WTC11 (cell line): ENCODE data around the gene ARF6. TPM values are rescaled to one million over a fixed set of nuclear protein-coding genes. Genes with fewer than 3 reads are reported as not detected.

Source experiments
- ATAC-seq: fragments of 200-7000 bp; cut with Tn5 transposase; 2 replicates; pipeline ENCODE4 v1.10.0; 2021; ENCODE audit warnings: mild to moderate bottlenecking, moderate library complexity
- CTCF ChIA-PET: fragments of 300-600 bp; sonication (Branson Sonifier 250); formaldehyde crosslinking; loops from one replicate; lab custom pipeline; 2021; ENCODE audit warnings: antibody characterized with exemption; lab: Charles Lee
- POLR2A ChIA-PET: fragments of 350-600 bp; sonication (Branson Sonifier 250); formaldehyde crosslinking; loops from one replicate; lab custom pipeline; 2021; ENCODE audit warnings: antibody characterized with exemption; lab: Charles Lee
- DNase-seq: peaks from one replicate; pipeline ENCODE4 v3.0.0; 2021; ENCODE audit warnings: low spot score
- H3K27ac Mint-ChIP-seq: 2 replicates; pipeline ENCODE4 v1.8.0; 2021; ENCODE audit warnings: mixed read lengths
- H3K27me3 Mint-ChIP-seq: 2 replicates; pipeline ENCODE4 v1.8.0; 2021; ENCODE audit warnings: low read depth, mild to moderate bottlenecking, moderate library complexity, mixed read lengths
- H3K36me3 Mint-ChIP-seq: 2 replicates; pipeline ENCODE4 v1.8.0; 2021; ENCODE audit warnings: mixed read lengths
- H3K4me1 Mint-ChIP-seq: 2 replicates; pipeline ENCODE4 v1.8.0; 2022; ENCODE audit warnings: mixed read lengths
- H3K4me3 Mint-ChIP-seq: 2 replicates; pipeline ENCODE4 v1.8.0; 2021; ENCODE audit warnings: mild to moderate bottlenecking, moderate library complexity, mixed read lengths
- H3K9me3 Mint-ChIP-seq: 2 replicates; pipeline ENCODE4 v1.8.0; 2021; ENCODE audit warnings: mixed read lengths
- CTCF ChIP-seq: fragments of 200-600 bp; IDR thresholded peaks from 2 replicates; pipeline ENCODE4 v1.8.0; 2022; ENCODE audit warnings: antibody characterized with exemption
- E2F1 ChIP-seq: sonication (generic); formaldehyde crosslinking; IDR thresholded peaks from 2 replicates; pipeline ENCODE4 v1.8.0; 2022; ENCODE audit warnings: mild to moderate bottlenecking, missing genetic modification reagents
- ELF4 ChIP-seq: sonication (generic); formaldehyde crosslinking; IDR thresholded peaks from 2 replicates; pipeline ENCODE4 v1.8.1; 2022; ENCODE audit warnings: low read depth, mild to moderate bottlenecking, moderate library complexity, missing genetic modification reagents
- ESRRA ChIP-seq: sonication (generic); formaldehyde crosslinking; IDR thresholded peaks from 2 replicates; pipeline ENCODE4 v1.8.1; 2022; ENCODE audit warnings: mild to moderate bottlenecking, missing genetic modification reagents, borderline replicate concordance
- GABPB1 ChIP-seq: sonication (generic); formaldehyde crosslinking; IDR thresholded peaks from 2 replicates; pipeline ENCODE4 v1.8.1; 2023; ENCODE audit warnings: mild to moderate bottlenecking, missing genetic modification reagents
- HMGXB4 ChIP-seq: sonication (generic); formaldehyde crosslinking; IDR thresholded peaks from 2 replicates; pipeline ENCODE4 v1.8.1; 2023; ENCODE audit warnings: mild to moderate bottlenecking, moderate library complexity, missing genetic modification reagents
- MAX ChIP-seq: sonication (generic); formaldehyde crosslinking; IDR thresholded peaks from 2 replicates; pipeline ENCODE4 v1.8.0; 2022; ENCODE audit warnings: mild to moderate bottlenecking, missing genetic modification reagents
- NFATC4 ChIP-seq: fragments of 250-450 bp; sonication (Bioruptor Pico); IDR thresholded peaks from 2 replicates; pipeline ENCODE4 v1.9.0; 2021; ENCODE audit warnings: mild to moderate bottlenecking
- PREB ChIP-seq: sonication (generic); formaldehyde crosslinking; IDR thresholded peaks from 2 replicates; pipeline ENCODE4 v1.8.1; 2022; ENCODE audit warnings: mild to moderate bottlenecking, missing genetic modification reagents, moderate library complexity, borderline replicate concordance
- RORB ChIP-seq: fragments of 250-450 bp; sonication (Bioruptor Pico); IDR thresholded peaks from 2 replicates; pipeline ENCODE4 v1.9.0; 2021; ENCODE audit warnings: mild to moderate bottlenecking
- TP53 ChIP-seq: sonication (generic); formaldehyde crosslinking; IDR thresholded peaks from 2 replicates; pipeline ENCODE4 v1.8.1; 2023; ENCODE audit warnings: mild to moderate bottlenecking, missing genetic modification reagents
- ZNF121 ChIP-seq: sonication (generic); formaldehyde crosslinking; IDR thresholded peaks from 2 replicates; pipeline ENCODE4 v1.8.0; 2023; ENCODE audit warnings: missing genetic modification reagents
- ZNF138 ChIP-seq: sonication (generic); formaldehyde crosslinking; conservative IDR thresholded peaks from 2 replicates; pipeline ENCODE4 v1.8.1; 2022; ENCODE audit warnings: mild to moderate bottlenecking, moderate library complexity, missing genetic modification reagents
- ZNF219 ChIP-seq: sonication (generic); formaldehyde crosslinking; IDR thresholded peaks from 2 replicates; pipeline ENCODE4 v1.8.0; 2023; ENCODE audit warnings: missing genetic modification reagents, mild to moderate bottlenecking, borderline replicate concordance
- ZNF532 ChIP-seq: fragments of 250-450 bp; sonication (Bioruptor Pico); IDR thresholded peaks from 2 replicates; pipeline ENCODE4 v1.9.0; 2021; ENCODE audit warnings: mild to moderate bottlenecking, borderline replicate concordance
- total RNA-seq: library from RNA; stranded (reverse); gene quantifications from 3 replicates; pipeline ENCODE4 v1.2.3, GENCODE V29; 2021

ARF6 gene
- total RNA-seq, 1 experiment from 2014 or later = 55.9 TPM

GRCh38 chr14:49862089-49862673 is 30.7 kb upstream of the ARF6 start (continued):
- TF ChIP-seq PREB (CRISPR knock-in tag) (no peak), GABPB1 (CRISPR knock-in tag) (no peak), RORB (CRISPR knock-in tag) (no peak), ZNF138 (CRISPR knock-in tag) (no peak), ZNF121 (peak; percentile 55), MAX (0 out of 2 replicates have a peak, but pooled peaks have one; percentile 13), HMGXB4 (CRISPR knock-in tag) (peak; percentile 48; the same call in 1 of the 2 replicates), ZNF219 (CRISPR knock-in tag) (no peak), CTCF (peak; percentile 99), NFATC4 (CRISPR knock-in tag) (0 out of 2 replicates have a peak, but pooled peaks have one; percentile 9), ZNF532 (CRISPR knock-in tag) (peak; percentile 18; the same call in 1 of the 2 replicates)

- Mint-ChIP-seq H3K27me3 (peaks cover 3% of the 10 kb centered on the region; the same call in 1 of the 2 replicates), H3K4me1 (peaks cover 21% of the 10 kb centered on the region), H3K4me3 (no peak overlapping the region), H3K9me3 (no peaks in the 10 kb centered on the region), H3K36me3 (no peaks in the 10 kb centered on the region), H3K27ac (no peak overlapping the region)
- no peak for DNase-seq
- CTCF ChIA-PET = interaction anchor here (0.7 to 3.8 kb wide), 6 partner anchors 11 to 253 kb away, joined by 3 to 86 read pairs (median 18); partner anchors contain the start of genes KLHDC2, NEMF and VCPKMT
- no peak for ATAC-seq
- POLR2A ChIA-PET = interaction anchor here (1.0 to 2.4 kb wide), 3 partner anchors 11 to 253 kb away, joined by 3 to 22 read pairs (median 12); partner anchors contain the start of genes NEMF and VCPKMT
- TF ChIP-seq ESRRA (CRISPR knock-in tag) (no peak), ELF4 (no peak), TP53 (CRISPR knock-in tag) (no peak), RORB (CRISPR knock-in tag) (no peak), CTCF (no peak), ZNF532 (CRISPR knock-in tag) (no peak), E2F1 (CRISPR knock-in tag) (no peak)
These were observed 29.2 kb upstream of the ARF6 start for GRCh38 chr14:49863487-49864281.
